ENCODE measurements around the gene MOCS3.

The MOCS3 gene

DNA sequence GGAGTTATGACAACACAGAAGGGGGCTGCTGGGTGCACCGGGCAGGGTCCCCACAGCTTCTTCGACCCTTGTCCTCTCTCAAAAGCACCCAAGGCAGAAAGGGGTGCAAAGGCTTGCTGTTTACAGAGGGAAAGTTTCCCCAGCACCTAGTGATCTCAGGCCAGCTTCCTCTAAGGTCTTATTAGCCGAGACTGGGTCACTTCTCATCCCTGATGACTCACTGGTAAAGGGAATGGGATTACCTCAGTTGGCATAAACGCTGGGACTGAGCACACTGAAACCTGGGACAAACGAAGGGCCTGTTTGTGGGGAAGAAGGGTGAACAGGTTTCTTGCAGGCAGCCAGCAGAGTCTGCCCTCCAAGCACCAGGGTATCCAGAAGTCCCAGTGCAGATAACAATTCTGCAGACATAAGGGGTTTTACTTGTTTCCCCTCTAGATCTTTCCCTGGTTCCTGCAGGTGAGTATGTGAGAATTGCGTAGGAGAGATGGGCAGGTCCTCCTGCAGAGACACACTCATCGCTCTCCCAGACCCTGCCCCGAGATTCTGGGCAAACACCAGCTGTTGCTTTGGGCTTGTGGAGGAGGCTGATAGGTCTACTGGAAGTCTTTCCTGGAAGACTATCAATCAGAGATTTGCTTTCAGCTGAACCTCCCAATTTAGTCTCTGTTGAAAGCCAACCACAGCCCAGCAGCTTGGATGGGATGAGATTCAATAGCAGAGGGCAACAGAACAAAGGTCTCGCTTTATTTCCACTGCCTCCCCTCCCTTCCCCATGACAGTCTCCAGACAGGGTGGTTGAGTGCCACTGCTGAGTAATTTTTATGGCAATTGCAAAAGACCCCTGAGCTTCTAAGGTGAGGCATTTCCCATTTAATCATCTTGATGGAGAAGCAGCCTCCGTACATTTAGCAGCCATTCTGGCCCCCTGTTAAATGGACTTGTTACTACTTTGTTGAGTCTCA lies 38.6 kb downstream of the MOCS3 start:
- no peak for TF ChIP-seq POLR2AphosphoS5 (IDR thresholded peaks at IDR 0.05; ENCODE audit: low read depth, low read length)

DNA sequence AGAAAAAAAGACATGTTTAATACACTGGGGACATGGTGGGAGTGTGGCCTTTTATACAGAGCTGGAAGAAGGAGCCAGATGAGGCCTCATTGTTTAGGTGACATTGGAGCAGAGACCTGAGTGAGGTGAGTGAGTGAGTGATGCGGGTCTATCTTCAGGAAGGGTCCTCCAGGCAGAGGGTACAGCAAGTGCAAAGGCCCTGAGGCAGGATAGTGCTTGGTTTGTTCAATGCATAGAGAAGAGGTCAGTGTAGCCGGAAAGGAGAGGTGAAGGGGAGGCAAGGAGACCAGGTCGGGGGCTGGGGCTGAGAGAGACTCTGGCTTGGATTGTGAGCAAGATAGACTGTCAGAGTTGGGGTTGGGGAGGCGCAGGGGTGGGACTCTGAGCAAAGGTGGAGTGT lies 40.7 kb downstream of the MOCS3 start:
- TF ChIP-seq, protein P1, sequence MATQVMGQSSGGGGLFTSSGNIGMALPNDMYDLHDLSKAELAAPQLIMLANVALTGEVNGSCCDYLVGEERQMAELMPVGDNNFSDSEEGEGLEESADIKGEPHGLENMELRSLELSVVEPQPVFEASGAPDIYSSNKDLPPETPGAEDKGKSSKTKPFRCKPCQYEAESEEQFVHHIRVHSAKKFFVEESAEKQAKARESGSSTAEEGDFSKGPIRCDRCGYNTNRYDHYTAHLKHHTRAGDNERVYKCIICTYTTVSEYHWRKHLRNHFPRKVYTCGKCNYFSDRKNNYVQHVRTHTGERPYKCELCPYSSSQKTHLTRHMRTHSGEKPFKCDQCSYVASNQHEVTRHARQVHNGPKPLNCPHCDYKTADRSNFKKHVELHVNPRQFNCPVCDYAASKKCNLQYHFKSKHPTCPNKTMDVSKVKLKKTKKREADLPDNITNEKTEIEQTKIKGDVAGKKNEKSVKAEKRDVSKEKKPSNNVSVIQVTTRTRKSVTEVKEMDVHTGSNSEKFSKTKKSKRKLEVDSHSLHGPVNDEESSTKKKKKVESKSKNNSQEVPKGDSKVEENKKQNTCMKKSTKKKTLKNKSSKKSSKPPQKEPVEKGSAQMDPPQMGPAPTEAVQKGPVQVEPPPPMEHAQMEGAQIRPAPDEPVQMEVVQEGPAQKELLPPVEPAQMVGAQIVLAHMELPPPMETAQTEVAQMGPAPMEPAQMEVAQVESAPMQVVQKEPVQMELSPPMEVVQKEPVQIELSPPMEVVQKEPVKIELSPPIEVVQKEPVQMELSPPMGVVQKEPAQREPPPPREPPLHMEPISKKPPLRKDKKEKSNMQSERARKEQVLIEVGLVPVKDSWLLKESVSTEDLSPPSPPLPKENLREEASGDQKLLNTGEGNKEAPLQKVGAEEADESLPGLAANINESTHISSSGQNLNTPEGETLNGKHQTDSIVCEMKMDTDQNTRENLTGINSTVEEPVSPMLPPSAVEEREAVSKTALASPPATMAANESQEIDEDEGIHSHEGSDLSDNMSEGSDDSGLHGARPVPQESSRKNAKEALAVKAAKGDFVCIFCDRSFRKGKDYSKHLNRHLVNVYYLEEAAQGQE (IDR thresholded peaks at IDR 0.05; ENCODE audit: insufficient read depth in 1 of 2, low read depth in 2 of 2, low read length in 2 of 2): no peak
- no peak for TF ChIP-seq TAF1 (IDR thresholded peaks at IDR 0.05; ENCODE audit: borderline replicate concordance, insufficient read depth, low read length)
- no peak for TF ChIP-seq FOXP2 (optimal IDR thresholded peaks at IDR 0.05; ENCODE audit: borderline replicate concordance, extremely low read depth, extremely low read length, insufficient read depth)
- no peak for TF ChIP-seq SIN3A (IDR thresholded peaks at IDR 0.05; ENCODE audit: borderline replicate concordance, insufficient read depth, low read length)
- TF ChIP-seq POLR2AphosphoS5 (IDR thresholded peaks at IDR 0.05; ENCODE audit: low read depth, low read length): no peak

DNA sequence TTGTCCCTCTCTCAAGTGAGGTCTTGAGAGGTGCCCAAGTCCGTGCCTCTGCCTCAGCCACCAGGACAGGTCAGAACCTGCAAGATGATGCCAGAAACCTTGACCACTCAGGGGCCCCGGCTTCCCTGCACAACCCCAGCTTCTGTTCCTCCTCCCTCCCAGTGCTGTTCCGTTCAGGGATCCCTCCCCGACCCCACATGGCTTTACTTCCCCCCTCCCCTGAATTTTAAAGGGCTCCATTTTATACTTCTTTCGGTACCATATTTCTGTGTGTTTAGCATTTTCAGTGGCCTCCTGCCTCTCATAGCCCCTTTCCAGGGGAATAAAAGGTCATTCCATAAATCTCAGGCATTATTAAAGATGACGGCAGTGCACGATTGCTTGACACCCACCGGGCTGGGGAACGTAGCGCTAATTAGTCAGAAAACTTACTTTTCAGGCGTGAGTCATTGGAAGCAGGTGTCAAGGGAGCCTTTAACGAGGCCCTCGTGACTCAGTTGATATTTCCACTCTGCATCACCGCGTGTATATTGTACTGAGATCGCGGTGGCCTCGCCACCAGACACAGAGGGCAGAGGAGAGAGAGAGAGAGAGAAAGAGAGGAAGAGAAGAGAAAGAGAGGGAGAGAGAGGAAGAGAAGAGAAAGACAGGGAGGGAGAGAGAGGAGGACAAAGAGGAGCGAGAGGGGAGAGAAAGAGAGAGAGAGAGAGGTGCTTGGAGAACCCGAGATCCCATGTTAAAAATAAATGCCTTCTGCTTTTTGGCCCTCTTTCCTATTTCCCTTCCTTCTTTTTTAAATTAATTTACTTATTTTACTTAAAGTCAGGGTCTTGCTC lies 43.0 kb downstream of the MOCS3 start:
- no peak for TF ChIP-seq SIN3A (IDR thresholded peaks at IDR 0.05; ENCODE audit: borderline replicate concordance, insufficient read depth, low read length)
- TF ChIP-seq TAF1 (IDR thresholded peaks at IDR 0.05; ENCODE audit: borderline replicate concordance, insufficient read depth, low read length): no peak
- no peak for TF ChIP-seq FOXP2 (optimal IDR thresholded peaks at IDR 0.05; ENCODE audit: borderline replicate concordance, extremely low read depth, extremely low read length, insufficient read depth)
- TF ChIP-seq POLR2AphosphoS5 (IDR thresholded peaks at IDR 0.05; ENCODE audit: low read depth, low read length): no peak
- TF ChIP-seq, protein P1 (IDR thresholded peaks at IDR 0.05; ENCODE audit: insufficient read depth in 1 of 2, low read depth in 2 of 2, low read length in 2 of 2): no peak

DNA sequence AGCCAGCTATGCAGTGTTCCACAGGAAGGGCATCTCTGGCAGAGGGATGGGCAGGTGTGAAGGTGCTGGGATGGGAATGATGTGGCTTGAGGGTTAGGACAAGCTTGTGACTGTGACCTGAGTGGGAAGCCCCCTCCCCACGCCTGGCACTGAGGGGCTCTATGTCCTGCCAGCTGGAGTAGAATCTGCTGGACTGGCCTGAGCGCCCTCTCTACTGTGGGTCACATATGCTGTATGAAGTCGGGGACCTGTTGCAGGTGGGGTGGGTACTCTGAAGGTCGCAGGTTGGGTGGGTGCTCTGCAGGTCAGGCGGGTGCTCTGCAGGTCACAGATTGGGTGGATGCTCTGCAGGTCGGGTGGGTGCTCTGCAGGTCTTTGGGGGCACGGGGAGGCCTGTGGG lies 44.0 kb downstream of the MOCS3 start:
- TF ChIP-seq, protein P1 (IDR thresholded peaks at IDR 0.05; ENCODE audit: insufficient read depth in 1 of 2, low read depth in 2 of 2, low read length in 2 of 2): no peak
- no peak for TF ChIP-seq SIN3A (IDR thresholded peaks at IDR 0.05; ENCODE audit: borderline replicate concordance, insufficient read depth, low read length)

DNA sequence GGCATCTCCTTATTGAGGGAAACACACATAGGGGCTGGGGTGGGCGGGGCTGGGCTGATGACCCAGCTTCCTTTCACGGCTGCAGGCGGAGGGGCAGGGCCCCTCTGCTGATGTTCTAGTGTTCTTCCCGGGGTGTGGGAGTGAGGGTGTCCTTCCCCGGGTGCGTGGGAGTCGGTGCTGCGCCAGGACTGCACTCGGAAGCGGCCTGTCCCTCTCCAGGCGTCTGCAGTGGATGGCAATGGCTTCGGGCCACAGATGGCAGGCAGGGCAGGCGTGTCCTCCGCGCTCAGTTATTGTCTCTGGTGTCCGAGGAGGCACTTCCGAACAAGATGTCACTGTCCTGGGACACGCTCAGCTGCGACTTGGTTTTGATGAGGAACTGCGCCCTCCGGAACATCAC lies 45.1 kb downstream of the MOCS3 start:
- no peak for TF ChIP-seq FOXP2 (optimal IDR thresholded peaks at IDR 0.05; ENCODE audit: borderline replicate concordance, extremely low read depth, extremely low read length, insufficient read depth)
- no peak for TF ChIP-seq TAF1 (IDR thresholded peaks at IDR 0.05; ENCODE audit: borderline replicate concordance, insufficient read depth, low read length)
- TF ChIP-seq SIN3A (IDR thresholded peaks at IDR 0.05; ENCODE audit: borderline replicate concordance, insufficient read depth, low read length): no peak
- TF ChIP-seq, protein P1 (IDR thresholded peaks at IDR 0.05; ENCODE audit: insufficient read depth in 1 of 2, low read depth in 2 of 2, low read length in 2 of 2): no peak
- no peak for TF ChIP-seq POLR2AphosphoS5 (IDR thresholded peaks at IDR 0.05; ENCODE audit: low read depth, low read length)

Measured in PFSK-1 (cell line).